Endothelial cell of umbilical vein (primary cell): Measurements from ENCODE around the gene CDR2L. TPM values are rescaled to one million over a fixed set of nuclear protein-coding genes. Genes with fewer than 3 reads are reported as not detected.

Experiments
- BruUV-seq: library from RNA; stranded (reverse); fragments of 400-500 nt; replicated peaks from 2 replicates; lab custom pipeline; 2021; lab: Mats Ljungman, UMichigan
- CTCF ChIA-PET: fragments of 300-600, 350-600 bp; sonication (Branson Sonifier 250); formaldehyde crosslinking; loops from one replicate; lab custom pipeline; 2021; ENCODE audit warnings: antibody characterized with exemption, inconsistent platforms; lab: Charles Lee
- POLR2A ChIA-PET: fragments of 300-600, 350-600 bp; sonication (Branson Sonifier 250); formaldehyde crosslinking; loops from one replicate; lab custom pipeline; 2021; ENCODE audit warnings: antibody characterized with exemption, inconsistent platforms; lab: Charles Lee
- DNase-seq: peaks from one replicate; pipeline ENCODE4 v3.0.0-alpha.2; 2011; ENCODE audit warnings: low read depth, low spot score
- FAIRE-seq: peaks from 2 replicates; lab custom pipeline; 2011; peaks lifted over from hg19 to GRCh38; lab: Jason Lieb, UNC
- H2AFZ ChIP-seq: 2 replicates; pipeline ENCODE4 v1.6.0; 2012; ENCODE audit warnings: low read depth, low read length, control low read depth, inconsistent platforms
- H3K27ac ChIP-seq: 2 replicates; pipeline ENCODE4 v1.5.1; 2011; ENCODE audit warnings: low read depth, mild to moderate bottlenecking, control low read depth, low read length, moderate library complexity; ENCODE audit not compliant: insufficient read depth
- H3K27me3 ChIP-seq, 2 experiments: 2 replicates each; pipeline versions ENCODE4 v1.6.0 to v1.6.1; 2011; ENCODE audit warnings: low read length in 2 of 2, mixed read lengths in 1 of 2; ENCODE audit not compliant: control insufficient read depth in 2 of 2, insufficient read depth in 2 of 2
- H3K36me3 ChIP-seq, 2 experiments: 2 replicates in 1 of 2; 3 replicates in 1 of 2; pipeline ENCODE4 v1.5.1; 2011; ENCODE audit warnings: low read length in 2 of 2, mild to moderate bottlenecking in 1 of 2, moderate library complexity in 1 of 2; ENCODE audit not compliant: control insufficient read depth in 2 of 2, insufficient read depth in 2 of 2; ENCODE audit errors: extremely low read depth in 1 of 2
- H3K4me1 ChIP-seq: 3 replicates; pipeline ENCODE4 v1.5.1; 2011; ENCODE audit warnings: mild to moderate bottlenecking, low read length; ENCODE audit not compliant: control insufficient read depth, insufficient read depth; ENCODE audit errors: extremely low read depth
- H3K4me2 ChIP-seq: 2 replicates; pipeline ENCODE4 v1.6.1; 2011; ENCODE audit warnings: low read length, control low read depth, mixed read lengths; ENCODE audit not compliant: insufficient read depth
- H3K4me3 ChIP-seq, 3 experiments: fragments of 200-600 bp in 1 of 3; sonication (generic), shearing (Covaris generic) in 1 of 3; replicated peaks in 1 of 3; 2 replicates each; pipeline ENCODE4 v1.5.1; 2011 to 2016; ENCODE audit warnings: control low read depth in 3 of 3, low read length in 3 of 3, mild to moderate bottlenecking in 2 of 3, inconsistent platforms in 1 of 3, low read depth in 1 of 3, moderate library complexity in 1 of 3; ENCODE audit not compliant: insufficient read depth in 1 of 3
- H3K79me2 ChIP-seq: 2 replicates; pipeline ENCODE4 v1.6.0; 2012; ENCODE audit warnings: low read length, inconsistent platforms; ENCODE audit not compliant: control insufficient read depth, insufficient read depth
- H3K9ac ChIP-seq: replicated peaks from 2 replicates; pipeline ENCODE3; 2011; ENCODE audit warnings: low read length, control low read depth; ENCODE audit not compliant: insufficient read depth; ENCODE audit errors: extremely low read depth
- H3K9me1 ChIP-seq: replicated peaks from 3 replicates; pipeline ENCODE4 v1.6.0; 2011; ENCODE audit warnings: mild to moderate bottlenecking, low read length; ENCODE audit not compliant: control insufficient read depth, insufficient read depth; ENCODE audit errors: extremely low read depth
- H3K9me3 ChIP-seq: replicated peaks from 2 replicates; pipeline ENCODE4 v1.5.1; 2012; ENCODE audit warnings: low read length, inconsistent platforms; ENCODE audit not compliant: control insufficient read depth, insufficient read depth
- H4K20me1 ChIP-seq: replicated peaks from 2 replicates; pipeline ENCODE3; 2011; ENCODE audit warnings: mild to moderate bottlenecking, low read length; ENCODE audit not compliant: control insufficient read depth, insufficient read depth; ENCODE audit errors: extremely low read depth
- CTCF ChIP-seq, 2 donors: IDR thresholded peaks; 1 replicate in 1 of 2; 2 replicates in 1 of 2; pipeline ENCODE4 v1.5.1; 2011; ENCODE audit warnings: low read length in 2 of 2, mild to moderate bottlenecking in 2 of 2, moderate library complexity in 2 of 2, control low read depth in 1 of 2, inconsistent platforms in 1 of 2, low read depth in 1 of 2; ENCODE audit not compliant: insufficient read depth in 1 of 2; ENCODE audit errors: extremely low read depth in 1 of 2
- EZH2 ChIP-seq: IDR thresholded peaks from 2 replicates; pipeline ENCODE4 v1.6.1; 2012; ENCODE audit warnings: borderline replicate concordance, low read depth, mild to moderate bottlenecking, moderate library complexity, low read length, inconsistent platforms; ENCODE audit not compliant: severe bottlenecking
- FOS ChIP-seq: IDR thresholded peaks from 2 replicates; pipeline ENCODE4 v1.6.1; 2011; ENCODE audit warnings: mild to moderate bottlenecking, low read length, moderate library complexity, borderline replicate concordance; ENCODE audit not compliant: insufficient read depth
- GATA2 ChIP-seq: IDR thresholded peaks from 2 replicates; pipeline ENCODE4 v1.7.0; 2011; ENCODE audit warnings: low read depth, mild to moderate bottlenecking, moderate library complexity, mixed read lengths, low read length; ENCODE audit not compliant: insufficient read length, insufficient read depth
- JUN ChIP-seq: IDR thresholded peaks from 2 replicates; pipeline ENCODE4 v1.6.1; 2011; ENCODE audit warnings: borderline replicate concordance, low read depth; ENCODE audit not compliant: insufficient read length, insufficient read depth
- MAX ChIP-seq: IDR thresholded peaks from 2 replicates; pipeline ENCODE4 v1.6.1; 2011; ENCODE audit not compliant: insufficient read depth, insufficient read length
- MYC ChIP-seq: IDR thresholded peaks from one replicate; pipeline ENCODE4 v1.6.1; 2011; ENCODE audit warnings: mild to moderate bottlenecking, low read depth, low read length
- POLR2A ChIP-seq: IDR thresholded peaks from 2 replicates; pipeline ENCODE4 v1.6.1; 2012; ENCODE audit warnings: low read depth, mild to moderate bottlenecking, control low read depth, low read length
- POLR2AphosphoS5 ChIP-seq: IDR thresholded peaks from 2 replicates; pipeline ENCODE4 v1.6.1; 2012; ENCODE audit warnings: low read depth, mild to moderate bottlenecking, control low read depth, low read length, moderate library complexity; ENCODE audit not compliant: insufficient read depth
- dilution Hi-C: fragments of 300-500 bp; cut with MboI; formaldehyde crosslinking; loops from one replicate; pipeline ENCODE4 v1.15.0; 2019; ENCODE audit warnings: low sequenced_read_pairs; ENCODE audit not compliant: extremely low pct_ligation_motif_present
- intact Hi-C: fragments of 100-400 bp; cut with micrococcal nuclease; formaldehyde crosslinking; loops from one replicate; pipeline ENCODE4 v1.10.0; 2022
- polyA plus RNA-seq, 4 experiments: library from polyadenylated mRNA; depleted of rRNA in 3 of 4; stranded (reverse) in 3 of 4; unstranded in 1 of 4; fragments of >200 nt; gene quantifications; 2 replicates each; pipeline versions ENCODE4 v1.2.1 to v1.2.3, GENCODE V29; 2011 to 2012; ENCODE audit warnings: missing spikeins in 1 of 4
- total RNA-seq: library from RNA; stranded (reverse); gene quantifications from 2 replicates; pipeline ENCODE4 v1.2.3, GENCODE V29; 2021

Gene CDR2L
- total and polyA plus RNA-seq, 2 donors (not counting 3 experiments of a cell fraction or from before 2014, with no cell fraction given): 22.2 to 34.9 TPM

DNA sequence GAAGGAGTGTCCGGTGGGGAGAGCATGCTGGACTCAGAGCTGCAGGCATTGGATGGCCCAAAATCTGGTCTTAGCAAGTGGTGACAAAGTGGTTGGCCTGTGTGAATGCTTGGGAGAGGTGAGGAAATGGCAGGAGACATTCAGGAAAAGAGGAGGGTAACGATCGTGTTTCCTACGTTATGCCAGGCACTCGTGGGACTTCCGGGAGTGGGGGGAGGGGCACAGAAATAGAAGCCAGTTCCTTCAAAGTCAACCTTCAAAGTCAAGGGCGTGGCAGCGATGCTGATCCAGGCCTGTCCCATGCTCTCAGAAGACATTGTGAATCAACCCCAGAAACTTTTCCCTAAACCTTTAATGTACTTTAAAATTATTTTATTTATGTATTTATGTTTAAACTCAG lies 47.9 kb upstream of the CDR2L start:
- TF ChIP-seq POLR2A (no peak), POLR2AphosphoS5 (no peak), MAX (no peak), FOS (no peak), EZH2 (no peak), JUN (no peak), GATA2 (no peak), MYC (no peak), CTCF (IDR thresholded peaks at IDR 0.05; ENCODE audit: extremely low read depth in 1 of 2, insufficient read depth in 1 of 2, low read depth in 1 of 2, low read length in 2 of 2) (no peak)
- CTCF ChIA-PET: interaction anchor here (1.3 to 1.7 kb wide), 2 partner anchors 15 to 22 kb away, joined by 4 read pairs; partner anchors contain the start of gene OTOP2

More for the DNA sequence above, 47.9 kb upstream of the CDR2L start:
- Histone ChIP-seq H3K36me3 (no peaks in the 10 kb centered on the region), H3K9ac (no peak overlapping the region), H3K4me2 (no peak overlapping the region), H3K9me1 (no peaks in the 10 kb centered on the region), H2AFZ (no peak overlapping the region), H3K79me2 (no peaks in the 10 kb centered on the region), H3K4me1 (no peaks in the 10 kb centered on the region), H3K27me3 (peaks cover 30 to 35% of the 10 kb centered on the region in 2 experiments), H3K9me3 (no peaks in the 10 kb centered on the region), H4K20me1 (no peaks in the 10 kb centered on the region), H3K4me3 (no peak overlapping the region), H3K27ac (no peak overlapping the region)
- dilution Hi-C loops: no loop called here
- FAIRE-seq: no peak
- DNase-seq: no peak
- POLR2A ChIA-PET: no interaction called here
- BruUV-seq: no TSS peak
- intact Hi-C loops: no loop called here
